ENCODE results near the gene SPON1. TPM values are rescaled to one million over a fixed set of nuclear protein-coding genes. Genes with fewer than 3 reads are reported as not detected.
A peak's percentile ranks its signal among the peaks of the same experiment; 100 is the strongest.

The SPON1 gene
- total RNA-seq, 3 donors from 2014 or later (not counting 1 experiment from before 2014, with no cell fraction given): 0.09 to 0.18 TPM; not detected in 1

DNA sequence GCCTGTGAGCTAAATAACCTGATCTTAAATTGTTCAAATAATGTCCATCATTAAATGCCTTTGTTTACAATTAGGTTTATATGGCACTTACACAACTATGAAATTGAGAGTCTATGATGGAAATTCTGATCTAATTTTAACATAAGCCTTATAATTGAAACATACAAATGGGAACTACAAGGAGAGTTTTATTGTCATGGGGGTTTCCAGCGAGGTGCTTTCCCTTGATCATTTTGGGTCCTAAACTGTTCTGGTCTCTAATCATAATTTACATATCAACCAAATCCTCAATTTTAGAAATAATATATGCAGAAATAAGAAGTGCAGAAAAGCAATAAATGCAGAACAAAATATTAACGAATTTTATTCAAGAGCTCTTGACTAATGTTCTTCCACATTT, 351.6 kb downstream of the SPON1 start:
- H3K36me3 Mint-ChIP-seq: no peaks in the 10 kb centered on the region
- Histone ChIP-seq H3K27me3 (ENCODE audit: control insufficient read depth, insufficient read depth, low read length) (no peaks in the 10 kb centered on the region), H3K27ac (ENCODE audit: low read length) (peak overlapping the region; percentile 60), H3K4me3 (ENCODE audit: low read length) (no peak overlapping the region), H3K36me3 (ENCODE audit: control insufficient read depth, insufficient read depth, low read length) (no peaks in the 10 kb centered on the region), H3K4me1 (ENCODE audit: control insufficient read depth, insufficient read depth, low read length) (peaks cover 50% of the 10 kb centered on the region), H3K9me3 (ENCODE audit: control insufficient read depth, insufficient read depth, low read length) (no peaks in the 10 kb centered on the region)
- no peaks in the 10 kb centered on the region for H3K27me3 Mint-ChIP-seq (ENCODE audit: low read depth in 2 of 2)
- ATAC-seq (no peak), DNase-seq (no peak)
- H3K9me3 Mint-ChIP-seq: no peaks in the 10 kb centered on the region
- intact Hi-C loops (cut with micrococcal nuclease): no loop called here
- no peak overlapping the region for H3K4me3 Mint-ChIP-seq
- peak overlapping the region in 1 of 2 donors; percentile 20 for H3K27ac Mint-ChIP-seq
- H3K4me1 Mint-ChIP-seq: peaks cover 60 to 61% of the 10 kb centered on the region in 2 donors
- no CpG with 5 or more reads among the region's 2 CpGs for WGBS (ENCODE audit: insufficient coverage)
- TF ChIP-seq, protein P1, sequence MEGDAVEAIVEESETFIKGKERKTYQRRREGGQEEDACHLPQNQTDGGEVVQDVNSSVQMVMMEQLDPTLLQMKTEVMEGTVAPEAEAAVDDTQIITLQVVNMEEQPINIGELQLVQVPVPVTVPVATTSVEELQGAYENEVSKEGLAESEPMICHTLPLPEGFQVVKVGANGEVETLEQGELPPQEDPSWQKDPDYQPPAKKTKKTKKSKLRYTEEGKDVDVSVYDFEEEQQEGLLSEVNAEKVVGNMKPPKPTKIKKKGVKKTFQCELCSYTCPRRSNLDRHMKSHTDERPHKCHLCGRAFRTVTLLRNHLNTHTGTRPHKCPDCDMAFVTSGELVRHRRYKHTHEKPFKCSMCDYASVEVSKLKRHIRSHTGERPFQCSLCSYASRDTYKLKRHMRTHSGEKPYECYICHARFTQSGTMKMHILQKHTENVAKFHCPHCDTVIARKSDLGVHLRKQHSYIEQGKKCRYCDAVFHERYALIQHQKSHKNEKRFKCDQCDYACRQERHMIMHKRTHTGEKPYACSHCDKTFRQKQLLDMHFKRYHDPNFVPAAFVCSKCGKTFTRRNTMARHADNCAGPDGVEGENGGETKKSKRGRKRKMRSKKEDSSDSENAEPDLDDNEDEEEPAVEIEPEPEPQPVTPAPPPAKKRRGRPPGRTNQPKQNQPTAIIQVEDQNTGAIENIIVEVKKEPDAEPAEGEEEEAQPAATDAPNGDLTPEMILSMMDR (IDR thresholded peaks at IDR 0.05): no peak

DNA sequence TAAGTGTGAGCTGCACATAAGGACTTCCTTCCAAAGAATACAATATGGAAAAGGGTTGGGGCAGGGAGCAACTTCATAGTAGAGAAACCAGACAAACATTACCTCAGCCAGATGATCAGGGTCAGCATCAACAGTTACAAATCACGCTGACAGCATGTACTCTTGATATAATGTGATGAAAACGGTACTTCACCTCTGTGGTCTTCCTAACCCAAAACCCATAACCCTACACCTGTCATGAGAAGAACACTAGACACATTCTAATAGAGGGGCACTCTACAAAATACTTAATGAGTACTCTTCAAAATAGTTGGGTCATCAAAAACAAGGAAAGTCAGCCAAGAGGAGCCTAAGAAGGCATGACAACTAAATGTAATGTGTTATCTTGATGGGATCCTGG, 352.6 kb downstream of the SPON1 start:
- H3K36me3 ChIP-seq (ENCODE audit: control insufficient read depth, insufficient read depth, low read length): no peaks in the 10 kb centered on the region
- intact Hi-C loops (cut with micrococcal nuclease): no loop called here
- WGBS (ENCODE audit: insufficient coverage): 60% methylated on average over 1 of the region's 2 CpGs

More for the DNA sequence above, 352.6 kb downstream of the SPON1 start:
- peak overlapping the region in 1 of 2 donors; percentile 28 for H3K27ac Mint-ChIP-seq
- H3K4me1 ChIP-seq (ENCODE audit: control insufficient read depth, insufficient read depth, low read length): peaks cover 50% of the 10 kb centered on the region
- H3K9me3 ChIP-seq (ENCODE audit: control insufficient read depth, insufficient read depth, low read length): no peaks in the 10 kb centered on the region
- DNase-seq: no peak
- H3K36me3 Mint-ChIP-seq: no peaks in the 10 kb centered on the region
- no peaks in the 10 kb centered on the region for H3K9me3 Mint-ChIP-seq
- peak overlapping the region; percentile 24 for H3K27ac ChIP-seq (ENCODE audit: low read length)
- H3K4me3 Mint-ChIP-seq: peak overlapping the region; percentile 7
- TF ChIP-seq, protein P1 (IDR thresholded peaks at IDR 0.05): no peak
- H3K4me1 Mint-ChIP-seq: peaks cover 69 to 70% of the 10 kb centered on the region in 2 donors
- no peak overlapping the region for H3K4me3 ChIP-seq (ENCODE audit: low read length)
- H3K27me3 ChIP-seq (ENCODE audit: control insufficient read depth, insufficient read depth, low read length): no peaks in the 10 kb centered on the region
- no peak for ATAC-seq
- H3K27me3 Mint-ChIP-seq (ENCODE audit: low read depth in 2 of 2): no peaks in the 10 kb centered on the region

Data from natural killer cell (primary cell).